ENCODE data around the gene C16orf89. TPM values are rescaled to one million over a fixed set of nuclear protein-coding genes. Genes with fewer than 3 reads are reported as not detected.

The C16orf89 gene
- total RNA-seq, 4 donors from 2014 or later, result 0.38 to 4.8 (median 2.4) TPM

GRCh38 chr16:5065326-5065725, 430 bp downstream of the C16orf89 start:
- no peak for DNase-seq
- H3K36me3 ChIP-seq, result no peaks in the 10 kb centered on the region
- 20 to 42% methylated on average over 2 to 7 of the region's 8 CpGs for WGBS, 2 donors
- H3K4me1 ChIP-seq, result peaks cover 0 to 15% (median 0%) of the 10 kb centered on the region in 3 donors
- peak overlapping the region in 1 of 4 donors; percentile 5 for H3K4me3 ChIP-seq
- TF ChIP-seq CTCF (IDR thresholded peaks at IDR 0.05) (no peak), POLR2A (IDR thresholded peaks at IDR 0.05) (no peak)
- H3K27ac ChIP-seq, result peak overlapping the region in 3 of 4 donors; percentile 16 to 44 (median 25)
- no peaks in the 10 kb centered on the region for H3K9me3 ChIP-seq
- intact Hi-C loops (cut with DNase I), result no loop called here
- H3K27me3 ChIP-seq, result no peaks in the 10 kb centered on the region

- TF ChIP-seq CTCF (IDR thresholded peaks at IDR 0.05) (no peak), POLR2A (IDR thresholded peaks at IDR 0.05) (no peak)
- no peaks in the 10 kb centered on the region for H3K36me3 ChIP-seq
- no peaks in the 10 kb centered on the region for H3K9me3 ChIP-seq
- DNase-seq, result no peak
- no peaks in the 10 kb centered on the region for H3K27me3 ChIP-seq
- intact Hi-C loops (cut with DNase I), result no loop called here
- H3K27ac ChIP-seq, result no peak overlapping the region
- H3K4me1 ChIP-seq, result peaks cover 0 to 15% (median 0%) of the 10 kb centered on the region in 3 donors
- 12 to 47% methylated on average over 6 to 7 of the region's 7 CpGs for WGBS, 2 donors
- no peak overlapping the region for H3K4me3 ChIP-seq
Measured at GRCh38 chr16:5064915-5065314, 841 bp downstream of the C16orf89 start.

GRCh38 chr16:5062790-5063765, 2.7 kb downstream of the C16orf89 start:
- DNase-seq, result no peak
- Histone ChIP-seq H3K4me3 (no peak overlapping the region), H3K27ac (no peak overlapping the region), H3K4me1 (peaks cover 0 to 15% (median 0%) of the 10 kb centered on the region in 3 donors), H3K27me3 (no peaks in the 10 kb centered on the region), H3K36me3 (no peaks in the 10 kb centered on the region), H3K9me3 (no peaks in the 10 kb centered on the region)
- no peak for TF ChIP-seq CTCF (IDR thresholded peaks at IDR 0.05)
- TF ChIP-seq POLR2A (IDR thresholded peaks at IDR 0.05), result no peak
- intact Hi-C loops (cut with DNase I), result no loop called here
- WGBS, 2 donors, result 59 to 70% methylated on average over 13 to 16 of the region's 19 CpGs

- 72% methylated on average over 11 of the region's 11 CpGs; no CpG with 5 or more reads in 1 of the 2 donors for WGBS, 2 donors
- TF ChIP-seq CTCF (IDR thresholded peaks at IDR 0.05), result no peak
- no peak for TF ChIP-seq POLR2A (IDR thresholded peaks at IDR 0.05)
- no peaks in the 10 kb centered on the region for H3K27me3 ChIP-seq
- no peak for DNase-seq
- peaks cover 0 to 15% (median 0%) of the 10 kb centered on the region in 3 donors for H3K4me1 ChIP-seq
- H3K36me3 ChIP-seq, result no peaks in the 10 kb centered on the region
- H3K27ac ChIP-seq, result no peak overlapping the region
- no peaks in the 10 kb centered on the region for H3K9me3 ChIP-seq
- intact Hi-C loops (cut with DNase I), result no loop called here
- no peak overlapping the region for H3K4me3 ChIP-seq
Measured at GRCh38 chr16:5062051-5062450, 3.7 kb downstream of the C16orf89 start.

GRCh38 chr16:5060073-5060641, 5.6 kb downstream of the C16orf89 start:
- Histone ChIP-seq H3K27ac (no peak overlapping the region), H3K4me3 (no peak overlapping the region), H3K27me3 (no peaks in the 10 kb centered on the region), H3K4me1 (peaks cover 0 to 5% (median 0%) of the 10 kb centered on the region in 3 donors), H3K9me3 (no peaks in the 10 kb centered on the region), H3K36me3 (no peaks in the 10 kb centered on the region)
- TF ChIP-seq POLR2A (IDR thresholded peaks at IDR 0.05) (no peak), CTCF (IDR thresholded peaks at IDR 0.05) (no peak)
- 91 to 92% methylated on average over 6 to 7 of the region's 10 CpGs for WGBS, 2 donors
- DNase-seq, result no peak
- intact Hi-C loops (cut with DNase I), result no loop called here
